GM23338 (cell line): ENCODE measurements around the gene PLPPR5. TPM values are rescaled to one million over a fixed set of nuclear protein-coding genes. Genes with fewer than 3 reads are reported as not detected.

ENCODE experiments used
- ATAC-seq: fragments of 200-7000 bp; cut with Tn5 transposase; 3 replicates; pipeline ENCODE4 v1.9.1; 2020
- DNase-seq: peaks from one replicate; pipeline ENCODE4 v3.0.0-alpha.2; 2015; ENCODE audit warnings: low spot score
- H2AFZ ChIP-seq: fragments of 200-600 bp; sonication (generic); 2 replicates; pipeline ENCODE4 v1.8.0; 2016; ENCODE audit warnings: antibody characterized with exemption, mild to moderate bottlenecking, moderate library complexity
- H3F3A ChIP-seq: fragments of 200-600 bp; sonication (generic); replicated peaks from 2 replicates; pipeline ENCODE4 v1.8.0; 2017; ENCODE audit warnings: antibody characterized with exemption, mixed run types, low read depth
- H3K27ac ChIP-seq: fragments of 200-600 bp; sonication (generic); 2 replicates; pipeline ENCODE4 v1.6.1; 2016; ENCODE audit warnings: low read depth
- H3K27me3 ChIP-seq: fragments of 200-600 bp; sonication (generic); 2 replicates; pipeline ENCODE4 v1.8.0; 2016; ENCODE audit warnings: mild to moderate bottlenecking, mixed run types, moderate library complexity; ENCODE audit not compliant: insufficient read depth
- H3K36me3 ChIP-seq: fragments of 200-600 bp; sonication (generic); 2 replicates; pipeline ENCODE4 v1.8.0; 2016; ENCODE audit warnings: mild to moderate bottlenecking; ENCODE audit not compliant: insufficient read depth
- H3K4me1 ChIP-seq: fragments of 200-600 bp; sonication (generic); 2 replicates; pipeline ENCODE4 v1.8.0; 2016; ENCODE audit warnings: mild to moderate bottlenecking, moderate library complexity; ENCODE audit not compliant: insufficient read depth
- H3K4me2 ChIP-seq: fragments of 200-600 bp; sonication (generic); 2 replicates; pipeline ENCODE4 v1.7.1; 2017; ENCODE audit warnings: mixed run types
- H3K4me3 ChIP-seq: fragments of 200-600 bp; sonication (generic); 2 replicates; pipeline ENCODE4 v1.6.1; 2016; ENCODE audit warnings: mixed run types
- H3K79me2 ChIP-seq: fragments of 200-600 bp; sonication (generic); replicated peaks from 2 replicates; pipeline ENCODE4 v1.8.0; 2017; ENCODE audit warnings: mild to moderate bottlenecking; ENCODE audit not compliant: insufficient read depth
- H3K9me2 ChIP-seq: fragments of 200-600 bp; sonication (generic); 2 replicates; pipeline ENCODE4 v1.8.0; 2017; ENCODE audit not compliant: insufficient read depth
- H4K20me1 ChIP-seq: fragments of 200-600 bp; sonication (generic); replicated peaks from 2 replicates; pipeline ENCODE4 v1.8.0; 2017; ENCODE audit warnings: mild to moderate bottlenecking; ENCODE audit not compliant: insufficient read depth
- H3K27ac Mint-ChIP-seq: 2 replicates; pipeline ENCODE4 v1.8.0; 2020; ENCODE audit warnings: inconsistent platforms, mild to moderate bottlenecking, moderate library complexity, mixed read lengths
- H3K27me3 Mint-ChIP-seq: 3 replicates; pipeline ENCODE4 v1.8.0; 2022; ENCODE audit warnings: low read depth, mild to moderate bottlenecking, moderate library complexity, mixed read lengths, inconsistent platforms; ENCODE audit not compliant: insufficient read depth, poor library complexity
- H3K36me3 Mint-ChIP-seq: 3 replicates; pipeline ENCODE4 v1.8.0; 2021; ENCODE audit warnings: low read depth, mild to moderate bottlenecking, inconsistent platforms, moderate library complexity, mixed read lengths
- H3K4me1 Mint-ChIP-seq: 3 replicates; pipeline ENCODE4 v1.8.0; 2020; ENCODE audit warnings: mild to moderate bottlenecking, inconsistent platforms, mixed read lengths
- H3K4me3 Mint-ChIP-seq: 3 replicates; pipeline ENCODE4 v1.8.0; 2021; ENCODE audit warnings: moderate library complexity, mild to moderate bottlenecking, inconsistent platforms, mixed read lengths
- H3K9me3 Mint-ChIP-seq: 3 replicates; pipeline ENCODE4 v1.8.0; 2020; ENCODE audit warnings: moderate library complexity, mild to moderate bottlenecking, inconsistent platforms, mixed read lengths
- ETS1 ChIP-seq: IDR thresholded peaks from 2 replicates; pipeline ENCODE4 v1.6.1; 2016; ENCODE audit warnings: antibody characterized with exemption
- JUNB ChIP-seq: IDR thresholded peaks from one replicate; pipeline ENCODE4 v1.6.1; 2016; ENCODE audit warnings: antibody characterized with exemption; ENCODE audit not compliant: unreplicated experiment
- NANOG ChIP-seq: IDR thresholded peaks from 2 replicates; pipeline ENCODE4 v1.6.1; 2016; ENCODE audit warnings: antibody characterized with exemption, borderline replicate concordance
- STAT1 ChIP-seq: IDR thresholded peaks from one replicate; pipeline ENCODE4 v1.6.1; 2016; ENCODE audit warnings: antibody characterized with exemption; ENCODE audit not compliant: unreplicated experiment
- ZNF114 ChIP-seq: fragments of 250-450 bp; sonication (Bioruptor Pico); IDR thresholded peaks from 2 replicates; pipeline ENCODE4 v1.5.0; 2020; ENCODE audit warnings: mild to moderate bottlenecking, moderate library complexity
- ZNF462 ChIP-seq: fragments of 250-450 bp; sonication (Bioruptor Pico); IDR thresholded peaks from 2 replicates; pipeline ENCODE4 v1.5.0; 2020; ENCODE audit warnings: mild to moderate bottlenecking, moderate library complexity
- polyA plus RNA-seq: library from polyadenylated mRNA; unstranded; fragments of >200 nt; fragmentation: Nextera tagmentation; extraction: Ambion mirVana; gene quantifications from 2 replicates; pipeline ENCODE4 v1.2.1, GENCODE V29; 2016
- total RNA-seq: library from RNA; depleted of rRNA; stranded (reverse); fragments of >200 nt; shearing (Covaris generic); gene quantifications from 2 replicates; pipeline ENCODE4 v1.2.3, GENCODE V29; 2014

PLPPR5 gene
- total and polyA plus RNA-seq, 2 experiments from 2014 or later = 3.2 to 4.2 TPM

DNA sequence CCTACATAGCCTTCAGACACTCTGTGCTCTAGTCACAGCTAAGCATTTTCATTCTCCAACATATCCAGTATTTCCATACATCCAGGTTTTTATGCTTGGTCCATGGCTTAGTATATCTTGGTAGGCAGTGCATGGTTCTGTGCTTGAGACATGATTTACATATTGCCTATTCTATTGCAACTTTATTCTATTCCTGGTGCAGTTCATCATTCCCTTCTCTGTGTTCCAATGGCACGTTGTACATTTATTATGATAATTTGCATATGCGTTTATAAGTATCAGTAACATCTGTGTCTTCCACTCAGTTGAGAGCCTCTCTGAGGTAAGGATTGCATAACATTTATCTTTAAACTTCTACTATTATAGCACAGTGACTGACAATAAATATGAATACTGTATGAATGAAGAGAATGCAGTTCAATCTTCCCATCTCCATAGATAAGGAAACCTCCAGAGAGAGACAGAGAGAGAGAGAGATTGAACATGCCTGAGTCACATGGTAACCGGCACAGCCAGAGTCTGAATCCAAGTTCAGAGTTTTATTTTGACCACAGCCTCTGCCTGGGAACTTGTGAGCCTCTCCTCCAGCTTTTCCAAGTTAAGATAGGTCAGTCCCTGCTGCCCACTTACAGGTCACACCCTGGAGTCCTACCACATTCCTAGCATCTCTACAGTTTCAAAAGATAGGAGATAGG lies 41.5 kb downstream of the PLPPR5 start (continued):
- no peak for TF ChIP-seq ETS1
- no peak for TF ChIP-seq STAT1
- TF ChIP-seq ZNF462 (CRISPR knock-in tag) = no peak

DNA sequence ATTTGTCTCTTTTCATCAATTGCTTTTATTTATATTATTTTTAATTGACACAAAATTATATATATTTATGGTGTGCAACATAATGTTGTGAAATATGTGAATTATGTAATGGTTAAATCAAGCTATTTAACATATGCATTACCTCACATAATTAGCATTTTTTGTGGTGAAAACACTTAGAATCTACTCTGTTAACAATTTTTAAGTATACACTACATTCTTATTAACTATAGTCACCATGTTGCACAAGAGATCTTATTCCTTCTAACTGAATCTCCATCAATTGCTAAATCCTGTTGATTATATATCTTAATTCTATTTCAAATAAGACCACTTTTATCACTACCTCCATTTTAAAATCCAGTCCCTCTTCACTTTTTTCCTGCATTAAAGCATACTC lies 42.5 kb downstream of the PLPPR5 start:
- no peak for DNase-seq
- Histone ChIP-seq H4K20me1 (no peaks in the 10 kb centered on the region), H3K79me2 (no peaks in the 10 kb centered on the region), H3K4me2 (no peak overlapping the region), H3K27me3 (no peaks in the 10 kb centered on the region), H3K36me3 (no peaks in the 10 kb centered on the region), H3K9me2 (0 out of 2 replicates have a peak, but pooled peaks cover 7% of the 10 kb centered on the region), H3F3A (no peaks in the 10 kb centered on the region), H2AFZ (no peak overlapping the region), H3K27ac (no peak overlapping the region), H3K4me1 (peaks cover 16% of the 10 kb centered on the region), H3K4me3 (no peak overlapping the region)
- peaks cover 25% of the 10 kb centered on the region for H3K4me1 Mint-ChIP-seq
- H3K4me3 Mint-ChIP-seq = no peak overlapping the region
- H3K9me3 Mint-ChIP-seq = no peaks in the 10 kb centered on the region
- no peaks in the 10 kb centered on the region for H3K36me3 Mint-ChIP-seq
- no peak overlapping the region for H3K27ac Mint-ChIP-seq
- no peak for ATAC-seq
- H3K27me3 Mint-ChIP-seq = peaks cover 3% of the 10 kb centered on the region
- TF ChIP-seq NANOG (no peak), ZNF462 (CRISPR knock-in tag) (no peak), STAT1 (no peak), ZNF114 (CRISPR knock-in tag) (no peak), JUNB (no peak)
